Activated CD4-positive, alpha-beta T cell treated with anti-CD3 and anti-CD28 coated beads, Interleukin-2, amount 10 ng/mL, durations not matched to agents 7 days and 5 days (primary cell): ENCODE measurements around the gene TAF11L11. TPM values are rescaled to one million over a fixed set of nuclear protein-coding genes. Genes with fewer than 3 reads are reported as not detected.
"Not testable (repeated sequence)": the region's sequence is repeated elsewhere in the genome, so short reads cannot be mapped to it uniquely, and the experiment has no call there.

ENCODE experiments used
- CTCF ChIA-PET: fragments of 350-600 bp; sonication (Branson Sonifier 250); formaldehyde crosslinking; loops from one replicate; lab custom pipeline; 2021; ENCODE audit warnings: antibody characterized with exemption; lab: Charles Lee
- POLR2A ChIA-PET: fragments of 350-600 bp; sonication (Branson Sonifier 250); formaldehyde crosslinking; loops from one replicate; lab custom pipeline; 2021; ENCODE audit warnings: antibody characterized with exemption; lab: Charles Lee
- DNase-seq: peaks from one replicate; pipeline ENCODE4 v3.0.0-alpha.2; 2020
- H3K27ac Mint-ChIP-seq: one replicate; pipeline ENCODE4 v1.8.0; 2021; ENCODE audit warnings: mild to moderate bottlenecking, moderate library complexity, mixed read lengths
- H3K27me3 Mint-ChIP-seq: one replicate; pipeline ENCODE4 v1.8.0; 2021; ENCODE audit warnings: mixed read lengths
- H3K36me3 Mint-ChIP-seq: one replicate; pipeline ENCODE4 v1.8.0; 2021; ENCODE audit warnings: low read depth, mixed read lengths
- H3K4me1 Mint-ChIP-seq: one replicate; pipeline ENCODE4 v1.8.0; 2021; ENCODE audit warnings: mixed read lengths
- H3K4me3 Mint-ChIP-seq: one replicate; pipeline ENCODE4 v1.8.0; 2021; ENCODE audit warnings: mild to moderate bottlenecking, moderate library complexity, mixed read lengths
- H3K9me3 Mint-ChIP-seq: one replicate; pipeline ENCODE4 v1.8.0; 2021; ENCODE audit warnings: mixed read lengths
- total RNA-seq, 2 experiments: library from RNA; stranded (reverse); gene quantifications; one replicate each; pipeline ENCODE4 v1.2.3, GENCODE V29; 2021

Gene TAF11L11
- total RNA-seq = not detected

DNA sequence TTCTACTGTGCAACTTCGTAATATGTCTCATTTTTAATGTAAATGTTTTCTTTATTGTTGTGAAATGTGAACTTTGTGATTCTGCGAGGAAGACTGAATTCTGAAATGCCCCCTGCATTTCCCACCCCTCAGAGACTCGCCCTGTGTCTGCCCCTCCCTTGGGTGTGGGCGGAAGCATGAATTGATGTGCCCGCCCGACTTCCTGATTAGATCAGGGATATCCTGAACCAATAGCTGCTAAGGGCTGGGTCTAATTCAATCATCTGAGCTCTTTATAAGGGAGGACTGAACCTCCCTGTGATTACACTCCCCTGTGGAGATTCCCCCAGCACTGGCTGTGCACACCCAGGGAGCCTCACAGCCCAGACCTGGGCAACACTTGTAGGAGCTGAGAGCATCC, at the start of gene TAF11L11:
TSS of gene TAF11L11 (plus strand) at position 304 of the 400 bp plus-strand sequence.
- H3K4me3 Mint-ChIP-seq, POLR2A ChIA-PET, H3K27ac Mint-ChIP-seq, H3K27me3 Mint-ChIP-seq, DNase-seq, H3K9me3 Mint-ChIP-seq, CTCF ChIA-PET, H3K36me3 Mint-ChIP-seq, H3K4me1 Mint-ChIP-seq: not testable (repeated sequence)

DNA sequence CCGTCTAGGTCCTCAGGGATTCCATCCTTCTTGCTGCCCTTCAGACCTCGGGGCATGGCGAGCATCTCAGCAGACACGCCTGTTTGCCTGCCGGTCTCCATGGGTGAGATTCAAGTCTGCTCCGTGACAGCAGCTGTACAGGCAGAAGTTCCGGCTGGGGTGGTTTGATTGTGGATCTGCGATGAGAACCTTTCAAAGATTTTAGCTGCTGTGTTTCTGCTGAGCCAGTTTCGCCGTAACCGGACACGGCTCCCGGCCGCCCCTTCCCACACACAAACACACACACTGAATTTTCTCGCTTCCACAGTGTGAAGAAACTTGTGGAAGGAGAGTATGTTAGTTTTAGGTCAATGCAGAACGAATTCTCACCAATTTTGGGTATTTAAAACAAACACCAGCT, 18.3 kb upstream of the TAF11L11 start, which contains the start of gene TAF11L7:
TSS of gene TAF11L7 (minus strand) at position 101 of the 400 bp plus-strand sequence.
- H3K4me1 Mint-ChIP-seq, H3K27ac Mint-ChIP-seq, POLR2A ChIA-PET, H3K9me3 Mint-ChIP-seq, H3K36me3 Mint-ChIP-seq, H3K27me3 Mint-ChIP-seq, DNase-seq, H3K4me3 Mint-ChIP-seq, CTCF ChIA-PET: not testable (repeated sequence)

DNA sequence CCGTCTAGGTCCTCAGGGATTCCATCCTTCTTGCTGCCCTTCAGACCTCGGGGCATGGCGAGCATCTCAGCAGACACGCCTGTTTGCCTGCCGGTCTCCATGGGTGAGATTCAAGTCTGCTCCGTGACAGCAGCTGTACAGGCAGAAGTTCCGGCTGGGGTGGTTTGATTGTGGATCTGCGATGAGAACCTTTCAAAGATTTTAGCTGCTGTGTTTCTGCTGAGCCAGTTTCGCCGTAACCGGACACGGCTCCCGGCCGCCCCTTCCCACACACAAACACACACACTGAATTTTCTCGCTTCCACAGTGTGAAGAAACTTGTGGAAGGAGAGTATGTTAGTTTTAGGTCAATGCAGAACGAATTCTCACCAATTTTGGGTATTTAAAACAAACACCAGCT, 13.1 kb upstream of the TAF11L11 start, which contains the start of gene TAF11L8:
TSS of gene TAF11L8 (minus strand) at position 101 of the 400 bp plus-strand sequence.
- CTCF ChIA-PET, DNase-seq, POLR2A ChIA-PET: not testable (repeated sequence)

DNA sequence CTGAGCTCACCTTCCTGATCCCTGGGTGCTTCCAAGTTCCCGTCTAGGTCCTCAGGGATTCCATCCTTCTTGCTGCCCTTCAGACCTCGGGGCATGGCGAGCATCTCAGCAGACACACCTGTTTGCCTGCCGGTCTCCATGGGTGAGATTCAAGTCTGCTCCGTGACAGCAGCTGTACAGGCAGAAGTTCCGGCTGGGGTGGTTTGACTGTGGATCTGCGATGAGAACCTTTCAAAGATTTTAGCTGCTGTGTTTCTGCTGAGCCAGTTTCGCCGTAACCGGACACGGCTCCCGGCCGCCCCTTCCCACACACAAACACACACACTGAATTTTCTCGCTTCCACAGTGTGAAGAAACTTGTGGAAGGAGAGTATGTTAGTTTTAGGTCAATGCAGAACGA, 9.7 kb upstream of the TAF11L11 start, which contains the start of gene TAF11L9:
TSS of gene TAF11L9 (minus strand) at position 140 of the 400 bp plus-strand sequence.
- DNase-seq, H3K36me3 Mint-ChIP-seq, CTCF ChIA-PET, H3K4me1 Mint-ChIP-seq, H3K4me3 Mint-ChIP-seq, POLR2A ChIA-PET, H3K27ac Mint-ChIP-seq, H3K27me3 Mint-ChIP-seq, H3K9me3 Mint-ChIP-seq: not testable (repeated sequence)

More for the DNA sequence above, 13.1 kb upstream of the TAF11L11 start, which contains the start of gene TAF11L8:
- not testable (repeated sequence) for H3K27ac Mint-ChIP-seq, H3K36me3 Mint-ChIP-seq, H3K4me3 Mint-ChIP-seq, H3K9me3 Mint-ChIP-seq, H3K4me1 Mint-ChIP-seq, H3K27me3 Mint-ChIP-seq

DNA sequence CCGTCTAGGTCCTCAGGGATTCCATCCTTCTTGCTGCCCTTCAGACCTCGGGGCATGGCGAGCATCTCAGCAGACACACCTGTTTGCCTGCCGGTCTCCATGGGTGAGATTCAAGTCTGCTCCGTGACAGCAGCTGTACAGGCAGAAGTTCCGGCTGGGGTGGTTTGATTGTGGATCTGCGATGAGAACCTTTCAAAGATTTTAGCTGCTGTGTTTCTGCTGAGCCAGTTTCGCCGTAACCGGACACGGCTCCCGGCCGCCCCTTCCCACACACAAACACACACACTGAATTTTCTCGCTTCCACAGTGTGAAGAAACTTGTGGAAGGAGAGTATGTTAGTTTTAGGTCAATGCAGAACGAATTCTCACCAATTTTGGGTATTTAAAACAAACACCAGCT, 6.3 kb upstream of the TAF11L11 start, which contains the start of gene TAF11L10:
TSS of gene TAF11L10 (minus strand) at position 101 of the 400 bp plus-strand sequence.
- DNase-seq, H3K9me3 Mint-ChIP-seq, H3K27ac Mint-ChIP-seq, H3K27me3 Mint-ChIP-seq, H3K4me1 Mint-ChIP-seq, POLR2A ChIA-PET, H3K36me3 Mint-ChIP-seq, H3K4me3 Mint-ChIP-seq, CTCF ChIA-PET: not testable (repeated sequence)

DNA sequence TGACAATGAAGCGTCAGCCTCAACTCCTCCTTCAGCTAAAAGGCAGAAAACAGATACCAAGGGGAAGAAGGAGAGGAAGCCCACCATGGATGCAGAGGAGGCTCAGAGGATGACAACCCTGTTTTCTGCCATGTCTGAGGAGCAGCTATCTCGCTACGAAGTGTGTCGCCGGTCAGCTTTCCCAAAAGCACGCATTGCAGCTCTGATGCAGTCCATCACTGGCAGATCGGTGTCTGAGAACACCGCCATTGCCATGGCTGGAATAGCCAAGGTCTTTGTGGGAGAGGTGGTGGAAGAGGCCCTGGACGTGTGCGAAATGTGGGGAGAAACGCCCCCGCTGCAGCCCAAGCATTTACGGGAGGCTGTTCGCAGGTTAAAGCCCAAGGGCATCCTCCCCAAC, 968 bp downstream of the TAF11L11 start:
- no peak overlapping the region for H3K27ac Mint-ChIP-seq
- ChIA-PET POLR2A (no interaction called here), CTCF (no interaction called here)
- H3K9me3 Mint-ChIP-seq = peaks cover 2% of the 10 kb centered on the region
- no peaks in the 10 kb centered on the region for H3K4me1 Mint-ChIP-seq
- no peaks in the 10 kb centered on the region for H3K27me3 Mint-ChIP-seq
- DNase-seq = no peak
- no peak overlapping the region for H3K4me3 Mint-ChIP-seq
- H3K36me3 Mint-ChIP-seq = no peaks in the 10 kb centered on the region

DNA sequence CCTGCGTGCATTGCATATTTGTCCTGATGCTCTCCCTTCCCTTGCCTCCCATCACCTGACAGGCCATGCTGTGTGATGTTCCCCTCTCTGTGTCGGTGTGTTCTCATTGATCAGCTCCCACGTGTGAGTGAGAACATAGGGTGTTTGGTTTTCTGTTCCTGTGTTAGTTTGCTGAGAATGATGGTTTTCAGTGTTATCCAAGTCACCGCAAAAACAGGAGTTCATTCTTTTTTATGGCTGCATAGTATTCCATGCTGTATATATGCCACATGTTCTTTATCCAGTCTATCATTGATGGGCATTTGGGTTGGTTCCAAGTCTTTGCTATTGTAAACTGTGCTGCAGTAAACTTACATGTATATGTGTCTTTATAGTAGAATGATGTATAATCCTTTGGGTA, 3.5 kb downstream of the TAF11L11 start:
- DNase-seq, POLR2A ChIA-PET, H3K4me1 Mint-ChIP-seq, H3K4me3 Mint-ChIP-seq, H3K9me3 Mint-ChIP-seq, CTCF ChIA-PET, H3K27ac Mint-ChIP-seq, H3K36me3 Mint-ChIP-seq, H3K27me3 Mint-ChIP-seq: not testable (repeated sequence)

DNA sequence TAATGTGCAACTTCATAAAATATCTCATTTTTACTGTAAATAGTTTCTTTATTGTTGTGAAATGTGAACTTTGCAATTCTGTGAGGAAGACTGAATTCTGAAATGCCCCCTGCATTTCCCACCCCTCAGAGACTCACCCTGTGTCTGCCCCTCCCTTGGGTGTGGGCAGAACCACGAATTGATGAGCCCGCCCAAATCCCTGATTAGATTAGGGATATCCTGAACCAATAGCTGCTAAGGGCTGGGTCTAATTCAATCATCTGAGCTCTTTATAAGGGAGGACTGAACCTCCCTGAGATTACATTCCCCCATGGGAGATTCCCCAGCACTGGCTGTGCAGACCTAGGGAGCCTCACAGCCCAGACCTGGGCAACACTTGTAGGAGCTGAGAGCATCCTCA, 6.1 kb downstream of the TAF11L11 start, which contains the start of gene TAF11L12:
TSS of gene TAF11L12 (plus strand) at position 301 of the 400 bp plus-strand sequence.
- H3K4me1 Mint-ChIP-seq, H3K4me3 Mint-ChIP-seq, H3K9me3 Mint-ChIP-seq, CTCF ChIA-PET, H3K27me3 Mint-ChIP-seq, H3K27ac Mint-ChIP-seq, POLR2A ChIA-PET, H3K36me3 Mint-ChIP-seq, DNase-seq: not testable (repeated sequence)

DNA sequence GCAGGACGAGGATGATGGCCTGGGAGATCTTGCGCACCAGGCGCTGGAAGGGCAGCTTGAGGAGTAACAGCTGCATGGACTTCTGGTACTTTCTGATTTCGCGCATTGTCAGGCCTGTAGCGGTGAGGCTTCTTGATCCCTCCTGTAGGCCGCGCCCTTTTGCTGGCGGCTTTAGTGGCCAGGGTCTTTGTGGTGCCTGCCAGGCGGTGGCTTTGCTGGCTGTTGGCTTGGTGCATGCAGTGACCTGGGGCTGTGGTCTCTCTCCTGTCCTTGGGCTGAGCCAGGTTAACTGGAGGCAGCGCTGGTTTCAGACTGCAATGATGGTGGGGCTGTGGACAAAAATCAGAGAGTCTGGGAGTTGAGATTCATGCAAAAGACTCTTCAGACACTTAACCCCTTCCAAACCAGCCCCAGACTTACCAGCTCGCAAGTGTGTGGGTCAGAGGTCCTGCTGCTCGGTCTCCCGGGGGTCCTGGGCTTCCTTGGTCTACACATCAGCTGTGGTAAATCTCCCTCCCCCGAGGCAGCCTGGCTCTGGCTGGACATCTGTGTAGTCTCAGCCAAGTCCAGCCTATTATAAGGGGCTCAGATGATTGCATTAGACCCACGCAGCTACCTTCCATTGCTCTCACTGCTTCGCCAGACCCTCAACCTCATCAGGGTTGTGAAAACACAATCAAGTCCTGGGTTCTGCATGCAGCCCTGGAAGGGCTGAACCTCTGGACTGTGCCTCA, 11.1 kb downstream of the TAF11L11 start:
- Mint-ChIP-seq H3K27me3 (no peaks in the 10 kb centered on the region), H3K9me3 (no peaks in the 10 kb centered on the region), H3K36me3 (no peaks in the 10 kb centered on the region), H3K4me3 (no peak overlapping the region), H3K27ac (no peak overlapping the region), H3K4me1 (no peaks in the 10 kb centered on the region)
- DNase-seq = no peak
- CTCF ChIA-PET = no interaction called here
- POLR2A ChIA-PET = no interaction called here

DNA sequence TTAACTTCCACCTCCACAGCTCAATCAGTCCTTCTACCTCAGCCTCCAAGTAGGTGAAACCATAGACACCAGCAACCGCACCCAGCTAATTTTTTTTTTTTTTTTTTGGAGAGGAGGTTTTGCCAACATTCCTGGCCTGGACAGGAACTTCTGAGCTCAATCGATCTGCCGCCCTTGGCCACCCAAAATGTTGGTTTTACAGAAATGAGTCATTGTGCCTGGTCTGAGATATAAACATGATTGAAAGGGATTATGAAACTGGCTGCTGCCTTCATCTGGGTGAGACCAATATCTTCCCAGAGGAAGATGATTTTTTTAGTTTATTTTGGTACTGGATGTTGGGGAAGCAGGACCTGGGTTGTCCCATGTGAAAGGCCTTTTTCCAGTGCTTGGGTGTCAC, 15.4 kb downstream of the TAF11L11 start:
- no peak overlapping the region for H3K27ac Mint-ChIP-seq
- H3K27me3 Mint-ChIP-seq = no peaks in the 10 kb centered on the region
- ChIA-PET POLR2A (no interaction called here), CTCF (interaction anchor here (0.6 kb wide), 1 partner anchor 51 kb away, joined by 4 read pairs; no protein-coding TSS in a partner anchor)
- no peak overlapping the region for H3K4me3 Mint-ChIP-seq
- no peaks in the 10 kb centered on the region for H3K36me3 Mint-ChIP-seq
- H3K4me1 Mint-ChIP-seq = no peaks in the 10 kb centered on the region
- DNase-seq = no peak
- no peaks in the 10 kb centered on the region for H3K9me3 Mint-ChIP-seq

DNA sequence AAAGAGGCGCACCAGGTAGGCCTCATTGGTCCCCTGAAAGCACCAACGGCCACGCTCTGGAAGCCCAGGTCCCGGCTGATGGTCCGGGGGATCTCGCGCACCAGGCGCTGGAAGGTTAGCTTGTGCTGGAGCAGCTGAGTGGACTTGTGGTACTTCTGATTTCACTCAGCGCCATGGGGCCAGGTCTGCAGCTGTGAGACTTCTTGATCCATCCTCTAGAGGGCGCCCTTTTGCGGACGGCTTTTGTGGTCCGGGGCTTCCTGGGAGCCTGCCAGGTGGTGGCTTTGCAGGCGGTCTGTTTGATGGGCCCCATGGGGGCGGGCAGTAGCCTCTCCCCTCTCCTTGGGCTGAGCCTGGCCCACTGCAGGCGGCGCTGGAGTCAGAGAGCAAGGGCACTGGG, 16.6 kb downstream of the TAF11L11 start:
- Mint-ChIP-seq H3K9me3 (no peaks in the 10 kb centered on the region), H3K27ac (no peak overlapping the region), H3K27me3 (no peaks in the 10 kb centered on the region), H3K36me3 (no peaks in the 10 kb centered on the region), H3K4me1 (no peaks in the 10 kb centered on the region), H3K4me3 (no peak overlapping the region)
- ChIA-PET POLR2A (no interaction called here), CTCF (no interaction called here)
- no peak for DNase-seq

DNA sequence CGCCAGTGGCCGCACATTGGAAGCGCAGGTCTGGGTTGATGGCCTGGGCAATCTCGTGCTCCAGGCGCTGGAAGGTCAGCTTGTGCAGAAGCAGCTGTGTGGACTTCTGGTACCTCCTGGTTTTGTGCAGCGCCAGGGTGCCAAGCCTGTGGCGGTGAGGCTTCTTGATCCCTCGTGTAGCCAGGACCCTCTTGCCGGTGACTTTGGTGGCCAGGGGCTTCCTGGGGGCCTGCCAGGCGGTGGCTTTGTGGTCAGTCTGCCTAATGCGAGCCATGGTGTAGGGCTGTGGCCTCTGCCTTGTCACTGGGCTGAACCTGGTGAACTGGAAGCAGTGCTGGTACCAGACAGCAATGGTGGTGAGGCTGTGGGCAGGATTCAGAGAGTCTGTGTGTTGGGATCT, 21.7 kb downstream of the TAF11L11 start:
- no peak for DNase-seq
- CTCF ChIA-PET = no interaction called here
- no peak overlapping the region for H3K27ac Mint-ChIP-seq
- H3K36me3 Mint-ChIP-seq = no peaks in the 10 kb centered on the region
- POLR2A ChIA-PET = no interaction called here
- no peak overlapping the region for H3K4me3 Mint-ChIP-seq
- no peaks in the 10 kb centered on the region for H3K9me3 Mint-ChIP-seq
- H3K4me1 Mint-ChIP-seq = no peaks in the 10 kb centered on the region
- no peaks in the 10 kb centered on the region for H3K27me3 Mint-ChIP-seq

DNA sequence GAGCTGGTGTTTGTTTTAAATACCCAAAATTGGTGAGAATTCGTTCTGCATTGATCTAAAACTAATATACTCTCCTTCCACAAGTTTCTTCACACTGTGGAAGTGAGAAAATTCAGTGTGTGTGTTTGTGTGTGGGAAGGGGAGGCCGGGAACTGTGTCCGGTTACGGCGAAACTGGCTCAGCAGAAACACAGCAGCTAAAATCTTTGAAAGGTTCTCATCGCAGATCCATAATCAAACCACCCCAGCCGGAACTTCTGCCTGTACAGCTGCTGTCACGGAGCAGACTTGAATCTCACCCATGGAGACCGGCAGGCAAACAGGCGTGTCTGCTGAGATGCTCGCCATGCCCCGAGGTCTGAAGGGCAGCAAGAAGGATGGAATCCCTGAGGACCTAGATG, 27.8 kb downstream of the TAF11L11 start, which contains the start of gene TAF11L13:
TSS of gene TAF11L13 (plus strand) at position 301 of the 400 bp plus-strand sequence.
- H3K9me3 Mint-ChIP-seq, H3K27me3 Mint-ChIP-seq, CTCF ChIA-PET, DNase-seq, H3K4me1 Mint-ChIP-seq, H3K27ac Mint-ChIP-seq, H3K4me3 Mint-ChIP-seq, POLR2A ChIA-PET, H3K36me3 Mint-ChIP-seq: not testable (repeated sequence)
